ENCODE data around the gene PDCD6IP. TPM values are rescaled to one million over a fixed set of nuclear protein-coding genes. Genes with fewer than 3 reads are reported as not detected.
A peak's percentile ranks its signal among the peaks of the same experiment; 100 is the strongest.
"Not testable (repeated sequence)": the region's sequence is repeated elsewhere in the genome, so short reads cannot be mapped to it uniquely, and the experiment has no call there.

The PDCD6IP gene
- polyA plus RNA-seq, 6 donors from 2014 or later = 48.1 to 97.8 (median 91.0) TPM

- peaks cover 8 to 22% of the 10 kb centered on the region in 2 donors for H3K36me3 Mint-ChIP-seq
- H3K9me3 Mint-ChIP-seq; DNase-seq; H3K27me3 Mint-ChIP-seq; ATAC-seq (ENCODE audit: low read depth in 2 of 2): not testable (repeated sequence)
- H3K27ac Mint-ChIP-seq = peak overlapping the region in 1 of 6 donors; percentile 86
- peaks cover 27 to 30% (median 28%) of the 10 kb centered on the region in 3 donors for H3K4me1 Mint-ChIP-seq
- H3K4me3 Mint-ChIP-seq = peak overlapping the region in 1 of 8 donors; percentile 42
These were observed 38.8 kb downstream of the PDCD6IP start for GRCh38 chr3:33837182-33837581.

GRCh38 chr3:33839283-33839682 lies 40.9 kb downstream of the PDCD6IP start:
- Mint-ChIP-seq H3K36me3 (peaks cover 8 to 22% of the 10 kb centered on the region in 2 donors), H3K4me1 (peaks cover 7 to 13% (median 10%) of the 10 kb centered on the region in 3 donors), H3K27ac (no peak overlapping the region), H3K4me3 (no peak overlapping the region), H3K27me3 (no peaks in the 10 kb centered on the region), H3K9me3 (no peaks in the 10 kb centered on the region)
- ATAC-seq (ENCODE audit: low read depth in 2 of 2) (no peak), DNase-seq (no peak)

- Mint-ChIP-seq H3K27me3 (no peaks in the 10 kb centered on the region), H3K36me3 (peaks cover 8 to 20% of the 10 kb centered on the region in 2 donors), H3K9me3 (no peaks in the 10 kb centered on the region), H3K4me3 (no peak overlapping the region), H3K4me1 (peaks cover 0 to 5% (median 4%) of the 10 kb centered on the region in 3 donors), H3K27ac (peak overlapping the region in 1 of 6 donors; percentile 22)
- no peak for ATAC-seq (ENCODE audit: low read depth in 2 of 2)
- no peak for DNase-seq
These were observed 41.7 kb downstream of the PDCD6IP start for GRCh38 chr3:33840179-33840578.

- H3K4me1 Mint-ChIP-seq = peaks cover 0 to 5% (median 4%) of the 10 kb centered on the region in 3 donors
- H3K27me3 Mint-ChIP-seq = no peaks in the 10 kb centered on the region
- DNase-seq = no peak
- H3K36me3 Mint-ChIP-seq = peaks cover 14 to 20% of the 10 kb centered on the region in 2 donors
- no peak for ATAC-seq (ENCODE audit: low read depth in 2 of 2)
- peak overlapping the region in 3 of 6 donors; percentile 6 to 87 (median 51) for H3K27ac Mint-ChIP-seq
- H3K9me3 Mint-ChIP-seq = no peaks in the 10 kb centered on the region
- H3K4me3 Mint-ChIP-seq = no peak overlapping the region
These were observed 50.4 kb downstream of the PDCD6IP start for GRCh38 chr3:33848624-33849347.

- peak overlapping the region in 1 of 6 donors; percentile 14 for H3K27ac Mint-ChIP-seq
- not testable (repeated sequence) for ATAC-seq (ENCODE audit: low read depth in 2 of 2)
These were observed 52.2 kb downstream of the PDCD6IP start for GRCh38 chr3:33850599-33850998.

GRCh38 chr3:33855407-33855806 lies 57.0 kb downstream of the PDCD6IP start:
- peaks cover 29 to 32% of the 10 kb centered on the region in 2 donors for H3K36me3 Mint-ChIP-seq
- not testable (repeated sequence) for ATAC-seq (ENCODE audit: low read depth in 2 of 2); H3K4me3 Mint-ChIP-seq; H3K27me3 Mint-ChIP-seq; H3K9me3 Mint-ChIP-seq; DNase-seq; H3K4me1 Mint-ChIP-seq
- H3K27ac Mint-ChIP-seq = peak overlapping the region in 4 of 6 donors; percentile 21 to 94 (median 52)

More at GRCh38 chr3:33850599-33850998, 52.2 kb downstream of the PDCD6IP start:
- not testable (repeated sequence) for H3K27me3 Mint-ChIP-seq, H3K4me1 Mint-ChIP-seq, DNase-seq, H3K9me3 Mint-ChIP-seq, H3K4me3 Mint-ChIP-seq
- H3K36me3 Mint-ChIP-seq = peaks cover 27% of the 10 kb centered on the region in 2 donors

GRCh38 chr3:33855884-33856546 lies 57.6 kb downstream of the PDCD6IP start:
- Mint-ChIP-seq H3K9me3 (no peaks in the 10 kb centered on the region), H3K27me3 (no peaks in the 10 kb centered on the region), H3K27ac (peak overlapping the region in 4 of 6 donors; percentile 19 to 94 (median 32)), H3K4me1 (peaks cover 0 to 8% (median 1%) of the 10 kb centered on the region in 3 donors), H3K36me3 (peaks cover 29 to 32% of the 10 kb centered on the region in 2 donors), H3K4me3 (no peak overlapping the region)
- DNase-seq = no peak
- no peak for ATAC-seq (ENCODE audit: low read depth in 2 of 2)

- not testable (repeated sequence) for H3K27me3 Mint-ChIP-seq; H3K27ac Mint-ChIP-seq; H3K4me3 Mint-ChIP-seq; H3K9me3 Mint-ChIP-seq; DNase-seq; ATAC-seq (ENCODE audit: low read depth in 2 of 2); H3K4me1 Mint-ChIP-seq
- H3K36me3 Mint-ChIP-seq = peaks cover 23 to 28% of the 10 kb centered on the region in 2 donors
These were observed 59.3 kb downstream of the PDCD6IP start for GRCh38 chr3:33857701-33858100.

GRCh38 chr3:33858131-33858530 lies 59.7 kb downstream of the PDCD6IP start:
- Mint-ChIP-seq H3K36me3 (peaks cover 25 to 30% of the 10 kb centered on the region in 2 donors), H3K9me3 (no peaks in the 10 kb centered on the region), H3K4me3 (no peak overlapping the region), H3K27ac (peak overlapping the region in 1 of 6 donors; percentile 38), H3K27me3 (no peaks in the 10 kb centered on the region), H3K4me1 (peaks cover 0 to 8% (median 0%) of the 10 kb centered on the region in 3 donors)
- ATAC-seq (ENCODE audit: low read depth in 2 of 2) (no peak), DNase-seq (no peak)

GRCh38 chr3:33860373-33861050 lies 62.1 kb downstream of the PDCD6IP start:
- H3K36me3 Mint-ChIP-seq = peaks cover 24 to 32% of the 10 kb centered on the region in 2 donors
- H3K4me1 Mint-ChIP-seq = peaks cover 0 to 7% (median 0%) of the 10 kb centered on the region in 3 donors
- DNase-seq = no peak
- H3K27me3 Mint-ChIP-seq = no peaks in the 10 kb centered on the region
- H3K4me3 Mint-ChIP-seq = no peak overlapping the region
- H3K27ac Mint-ChIP-seq = peak overlapping the region in 1 of 6 donors; percentile 72
- no peak for ATAC-seq (ENCODE audit: low read depth in 2 of 2)
- H3K9me3 Mint-ChIP-seq = peaks cover 0 to 2% (median 0%) of the 10 kb centered on the region in 7 donors

GRCh38 chr3:33865133-33865532 lies 66.7 kb downstream of the PDCD6IP start:
- no peak overlapping the region for H3K4me3 Mint-ChIP-seq
- no peak overlapping the region for H3K27ac Mint-ChIP-seq
- ATAC-seq (ENCODE audit: low read depth in 2 of 2) (no peak), DNase-seq (no peak)
- no peaks in the 10 kb centered on the region for H3K27me3 Mint-ChIP-seq
- H3K36me3 Mint-ChIP-seq = peaks cover 8 to 27% of the 10 kb centered on the region in 2 donors
- no peaks in the 10 kb centered on the region for H3K4me1 Mint-ChIP-seq
- H3K9me3 Mint-ChIP-seq = peaks cover 0 to 2% (median 0%) of the 10 kb centered on the region in 7 donors

- no peaks in the 10 kb centered on the region for H3K4me1 Mint-ChIP-seq
- no peaks in the 10 kb centered on the region for H3K27me3 Mint-ChIP-seq
- peaks cover 0 to under 1% (median 0%) of the 10 kb centered on the region in 7 donors for H3K9me3 Mint-ChIP-seq
- no peak overlapping the region for H3K4me3 Mint-ChIP-seq
- peak overlapping the region; percentile 18 to 93 (median 60) for H3K27ac Mint-ChIP-seq
- H3K36me3 Mint-ChIP-seq = peaks cover 4 to 20% of the 10 kb centered on the region in 2 donors
- ATAC-seq (ENCODE audit: low read depth in 2 of 2) (no peak), DNase-seq (no peak)
These were observed 69.9 kb downstream of the PDCD6IP start for GRCh38 chr3:33868309-33868708.

- Mint-ChIP-seq H3K36me3 (peaks cover 0 to 5% of the 10 kb centered on the region in 2 donors), H3K27ac (peak overlapping the region in 1 of 6 donors; percentile 39), H3K27me3 (no peaks in the 10 kb centered on the region), H3K9me3 (peaks cover 0 to 2% (median 0%) of the 10 kb centered on the region in 7 donors), H3K4me1 (no peaks in the 10 kb centered on the region), H3K4me3 (peak overlapping the region in 1 of 8 donors; percentile 1)
- DNase-seq (no peak), ATAC-seq (ENCODE audit: low read depth in 2 of 2) (no peak)
These were observed 71.5 kb downstream of the PDCD6IP start for GRCh38 chr3:33869977-33870376.
